K562 (cell line): ENCODE data around the gene GARIN5B. TPM values are rescaled to one million over a fixed set of nuclear protein-coding genes. Genes with fewer than 3 reads are reported as not detected.

Experiments used
- E2F4 ChIP-seq: sonication (generic); formaldehyde crosslinking; IDR thresholded peaks from 2 replicates; pipeline ENCODE4 v1.8.0; 2022; ENCODE audit warnings: mild to moderate bottlenecking, low read depth, missing genetic modification reagents
- E2F6 ChIP-seq, 2 experiments: IDR thresholded peaks; 2 replicates each; pipeline ENCODE4 v1.6.1; 2011; ENCODE audit warnings: borderline replicate concordance in 1 of 2, control low read depth in 1 of 2, low read depth in 1 of 2, low read length in 1 of 2, mild to moderate bottlenecking in 1 of 2, mixed read lengths in 1 of 2, moderate library complexity in 1 of 2; ENCODE audit not compliant: insufficient read depth in 1 of 2, insufficient read length in 1 of 2, poor library complexity in 1 of 2, severe bottlenecking in 1 of 2; ENCODE audit errors: extremely low read depth in 1 of 2
- GMEB1 ChIP-seq: fragments of 250-450 bp; sonication (Bioruptor Pico); IDR thresholded peaks from 2 replicates; pipeline ENCODE4 v1.4.0; 2020; ENCODE audit warnings: mild to moderate bottlenecking
- KAT2B ChIP-seq: IDR thresholded peaks from one replicate; pipeline ENCODE4 v1.6.1; 2012; ENCODE audit warnings: low read depth, mild to moderate bottlenecking, control low read depth, inconsistent platforms, low read length, moderate library complexity
- RAD51 ChIP-seq: fragments of 450-650 bp; IDR thresholded peaks from 2 replicates; pipeline ENCODE4 v1.7.1; 2016; ENCODE audit warnings: low read depth, mild to moderate bottlenecking, borderline replicate concordance
- SIRT6 ChIP-seq: IDR thresholded peaks from one replicate; pipeline ENCODE4 v1.6.1; 2012; ENCODE audit warnings: low read depth, mild to moderate bottlenecking, control low read depth, inconsistent platforms, low read length, moderate library complexity
- SIX5 ChIP-seq, 2 experiments: IDR thresholded peaks; 2 replicates each; pipeline ENCODE4 v1.6.1; 2011; ENCODE audit warnings: low read length in 2 of 2, borderline replicate concordance in 1 of 2, low read depth in 1 of 2, mild to moderate bottlenecking in 1 of 2, moderate library complexity in 1 of 2; ENCODE audit not compliant: insufficient read depth in 1 of 2
- SREBF1 ChIP-seq: fragments of 150-350 bp; IDR thresholded peaks from 2 replicates; pipeline ENCODE4 v1.6.1; 2014; ENCODE audit warnings: antibody characterized with exemption, low read depth, low read length, borderline replicate concordance
- SRF ChIP-seq, 2 experiments: fragments of 250-450, 450-650 bp in 1 of 2; sonication (Bioruptor Pico) in 1 of 2; sonication (generic) in 1 of 2; formaldehyde crosslinking; IDR thresholded peaks; 2 replicates each; pipeline versions ENCODE4 v1.5.0 to v1.5.1; 2020 to 2022; ENCODE audit warnings: mild to moderate bottlenecking in 1 of 2, missing genetic modification reagents in 1 of 2
- SRSF3 ChIP-seq: fragments of 200-400 bp; formaldehyde crosslinking; IDR thresholded peaks from 2 replicates; pipeline ENCODE4 v1.6.1; 2016; ENCODE audit warnings: mild to moderate bottlenecking, low read length, moderate library complexity; ENCODE audit not compliant: insufficient read depth
- ZNF212 ChIP-seq: fragments of 450-650 bp; formaldehyde crosslinking; IDR thresholded peaks from 2 replicates; pipeline ENCODE4 v1.4.0; 2020; ENCODE audit warnings: mild to moderate bottlenecking
- ZNF232 ChIP-seq: sonication (generic); formaldehyde crosslinking; IDR thresholded peaks from 2 replicates; pipeline ENCODE4 v1.8.0; 2022; ENCODE audit warnings: mild to moderate bottlenecking, missing genetic modification reagents
- ZNF274 ChIP-seq: IDR thresholded peaks from 2 replicates; pipeline ENCODE4 v1.6.1; 2011; ENCODE audit warnings: low read depth, mild to moderate bottlenecking, low read length, moderate library complexity, borderline replicate concordance
- ZNF407 ChIP-seq: fragments of 450-650 bp; IDR thresholded peaks from 2 replicates; pipeline ENCODE4 v1.6.1; 2016; ENCODE audit warnings: low read depth
- ZNF584 ChIP-seq: fragments of 200-800 bp; sonication (Bioruptor generic); IDR thresholded peaks from 2 replicates; pipeline ENCODE4 v1.6.1; 2016; ENCODE audit warnings: low read depth, mild to moderate bottlenecking, missing genetic modification characterization, missing compliant biosample characterization
- ZNF668 ChIP-seq: fragments of 250-450 bp; sonication (Bioruptor Pico); IDR thresholded peaks from 2 replicates; pipeline ENCODE4 v1.8.0; 2022; ENCODE audit warnings: mild to moderate bottlenecking, inconsistent platforms
- polyA plus RNA-seq, 8 experiments: library from polyadenylated mRNA; depleted of rRNA in 4 of 8; stranded (reverse) in 5 of 8; unstranded in 3 of 8; fragments of >200 nt; fragmentation: Nextera tagmentation in 2 of 8; fragmentation: Illumina TruSeq in 1 of 8; extraction: Ambion mirVana in 2 of 8; extraction: Trizol in 1 of 8; gene quantifications; 2 replicates each; pipeline versions ENCODE4 v1.2.1 to v1.2.3, GENCODE V29; 2011 to 2014; ENCODE audit warnings: inconsistent platforms in 1 of 8, missing spikeins in 1 of 8
- total RNA-seq, 7 experiments: library from RNA; depleted of rRNA in 6 of 7; stranded (reverse); fragments of >200 nt in 6 of 7; fragmentation: Illumina TruSeq in 2 of 7; extraction: Trizol in 2 of 7; gene quantifications; 2 replicates each; pipeline versions ENCODE4 v1.2.1 to v1.2.3, GENCODE V29; 2011 to 2021; ENCODE audit warnings: low replicate concordance in 1 of 7

GARIN5B gene
- total and polyA plus RNA-seq, 9 of the 15 experiments (the other 6 are each of a cell fraction or from before 2014, with no cell fraction given), result not detected

GRCh38 chr19:55319785-55320184, 43.3 kb downstream of the GARIN5B start (continued):
- no peak for TF ChIP-seq E2F6 (IDR thresholded peaks at IDR 0.05; ENCODE audit: borderline replicate concordance in 1 of 2, extremely low read depth in 1 of 2, insufficient read depth in 1 of 2, insufficient read length in 1 of 2, low read depth in 1 of 2, low read length in 1 of 2, poor library complexity in 1 of 2, severe bottlenecking in 1 of 2)
- TF ChIP-seq ZNF274, result no peak
- no peak for TF ChIP-seq ZNF212 (CRISPR knock-in tag)
- TF ChIP-seq E2F4 (CRISPR knock-in tag), result no peak
- peak; percentile 95 to 97 for TF ChIP-seq SIX5 (IDR thresholded peaks at IDR 0.05; ENCODE audit: borderline replicate concordance in 1 of 2, insufficient read depth in 1 of 2, low read depth in 1 of 2, low read length in 2 of 2)
- TF ChIP-seq SREBF1, result no peak
- TF ChIP-seq ZNF668 (CRISPR knock-in tag), result no peak
- no peak for TF ChIP-seq KAT2B
- no peak for TF ChIP-seq SRSF3
- TF ChIP-seq ZNF584, result no peak
- TF ChIP-seq ZNF232, result no peak
- TF ChIP-seq ZNF407, result no peak
- TF ChIP-seq SIRT6, result no peak
- no peak for TF ChIP-seq RAD51
- TF ChIP-seq SRF (CRISPR knock-in tag; IDR thresholded peaks at IDR 0.05), result no peak
- TF ChIP-seq GMEB1 (CRISPR knock-in tag), result no peak
